ENCODE data around the gene COX4I1.

COX4I1 gene

GRCh38 chr16:85844169-85844481 lies 44.6 kb downstream of the COX4I1 start:
- no peak for DNase-seq

- DNase-seq = no peak
These were observed 45.3 kb downstream of the COX4I1 start for GRCh38 chr16:85844786-85845185.

DNA sequence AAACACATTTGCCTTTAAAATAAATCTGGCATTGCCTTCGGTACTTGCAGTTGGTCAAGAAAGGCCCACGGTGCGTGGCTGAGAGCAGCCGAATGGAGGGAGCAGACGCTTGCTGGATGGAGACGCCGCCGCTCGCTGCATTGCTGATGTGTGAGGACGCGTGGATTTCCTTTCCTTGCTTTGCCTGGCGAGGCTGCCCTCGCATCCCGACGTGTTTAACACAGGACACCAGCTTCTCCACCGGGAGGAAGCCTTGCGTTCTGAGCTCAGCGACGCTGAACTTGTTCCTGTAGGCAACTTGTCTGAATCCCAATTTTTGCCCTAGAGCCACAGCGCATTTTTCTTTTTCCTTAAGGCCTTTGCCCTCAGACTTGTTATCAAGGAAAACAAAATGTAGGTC lies 45.8 kb downstream of the COX4I1 start:
- no peak for DNase-seq

GRCh38 chr16:85846461-85846860 lies 47.0 kb downstream of the COX4I1 start:
- DNase-seq = no peak

DNA sequence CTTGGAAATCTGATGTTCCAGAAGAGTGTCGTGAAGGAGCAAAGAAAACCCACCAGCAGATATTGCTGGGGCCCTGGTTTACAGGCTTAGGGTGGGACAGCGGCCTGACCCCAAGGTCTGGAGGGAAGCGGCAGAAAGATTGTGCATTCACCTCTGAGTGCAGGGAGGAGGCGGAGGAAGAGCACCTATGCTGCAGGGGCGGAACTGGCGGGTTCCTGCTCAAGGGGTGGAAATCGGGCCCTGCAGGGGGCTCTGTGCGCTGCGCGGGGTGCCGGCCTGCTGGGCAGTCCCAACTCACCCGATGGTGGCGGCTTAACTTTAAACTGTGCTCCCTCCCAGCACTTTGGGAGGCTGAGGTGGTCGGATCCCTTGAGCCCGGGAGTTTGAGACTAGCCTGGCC lies 47.5 kb downstream of the COX4I1 start:
- no peak for DNase-seq

DNA sequence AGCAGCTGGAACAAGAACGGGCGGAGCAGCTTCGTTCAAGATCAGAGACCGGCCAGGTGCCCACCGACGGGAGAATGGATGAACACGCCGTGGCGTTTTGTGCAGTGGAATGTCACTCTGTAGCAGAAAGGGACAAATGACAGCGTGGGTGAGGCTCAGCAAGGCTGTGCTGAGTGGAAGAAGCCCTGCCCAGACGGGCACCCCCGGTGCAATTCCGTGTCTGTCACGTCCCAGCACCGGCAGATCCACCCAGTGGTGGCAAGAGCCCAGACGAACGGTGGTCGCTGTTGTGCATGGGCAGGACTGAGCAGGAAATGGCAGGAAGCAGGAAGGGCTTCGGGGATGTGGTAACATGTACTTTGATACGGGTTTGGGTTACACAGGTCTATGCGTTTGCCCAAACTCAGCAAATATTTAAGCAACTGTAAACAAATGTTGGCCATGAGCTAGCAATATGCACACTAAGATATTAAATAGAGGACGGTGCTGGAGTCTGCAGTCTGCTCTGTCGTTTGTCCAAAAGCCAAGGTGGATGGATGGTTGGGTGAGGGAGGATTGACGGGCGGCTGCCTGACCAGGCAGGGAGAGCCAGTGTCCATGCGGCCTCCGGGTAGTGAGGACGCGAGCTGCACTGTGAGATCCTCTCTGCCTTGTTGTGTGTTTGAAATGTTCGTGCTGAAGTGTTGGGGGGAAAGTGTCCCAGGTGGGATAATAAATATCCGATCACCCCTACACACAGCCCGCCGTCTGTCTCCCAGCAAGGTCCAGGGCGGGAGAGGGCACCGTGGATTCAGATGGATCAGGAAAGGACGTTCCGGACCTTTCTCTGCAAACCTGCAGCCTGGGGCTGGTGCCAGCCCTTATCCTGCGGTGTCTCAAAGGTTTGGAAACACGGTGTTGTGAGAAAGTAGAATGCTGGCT lies 48.4 kb downstream of the COX4I1 start:
- DNase-seq = no peak

DNA sequence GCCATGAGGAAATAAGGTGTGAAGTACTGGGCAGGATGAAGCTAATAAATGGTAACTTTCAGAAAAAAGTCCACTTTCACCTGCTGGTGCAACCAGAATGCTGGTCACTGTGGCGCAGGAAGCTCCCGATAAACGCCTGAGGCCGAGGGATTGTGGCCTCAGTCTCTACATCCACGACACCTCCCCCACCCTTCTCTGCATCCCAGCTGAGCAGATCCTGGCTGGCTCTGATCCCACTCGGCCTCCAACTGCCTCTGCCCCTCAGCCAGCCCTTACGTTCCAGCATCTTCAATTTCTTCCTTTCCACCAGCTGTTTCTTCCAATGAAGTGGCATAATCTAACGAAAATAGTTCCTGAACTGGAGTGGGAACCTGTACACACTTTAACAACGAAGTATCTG lies 49.5 kb downstream of the COX4I1 start:
- DNase-seq = no peak

DNA sequence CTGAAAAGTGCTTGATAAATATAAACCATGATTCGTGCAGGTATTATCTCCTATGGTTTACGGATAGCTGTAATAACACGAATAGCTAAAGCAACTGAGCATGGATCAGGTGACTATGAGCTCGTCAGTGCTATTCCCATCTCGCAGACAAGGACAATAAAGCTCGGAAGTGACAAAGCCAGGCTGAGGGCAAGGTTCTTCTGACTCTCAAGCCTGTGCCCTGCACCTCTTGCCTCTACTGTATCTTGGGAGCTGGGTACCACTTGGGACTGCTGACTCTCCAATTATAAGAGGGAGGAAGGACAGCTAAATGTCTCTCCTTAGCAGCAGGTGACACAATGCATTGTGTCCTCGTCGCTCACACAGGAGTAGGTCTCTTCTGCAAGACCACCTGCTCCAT lies 49.9 kb downstream of the COX4I1 start:
- no peak for DNase-seq

GRCh38 chr16:85850344-85850880 lies 50.9 kb downstream of the COX4I1 start:
- no peak for DNase-seq

- no peak for DNase-seq
These were observed 51.7 kb downstream of the COX4I1 start for GRCh38 chr16:85851034-85851785.

GRCh38 chr16:85853547-85854545 lies 54.4 kb downstream of the COX4I1 start:
- DNase-seq = no peak

DNA sequence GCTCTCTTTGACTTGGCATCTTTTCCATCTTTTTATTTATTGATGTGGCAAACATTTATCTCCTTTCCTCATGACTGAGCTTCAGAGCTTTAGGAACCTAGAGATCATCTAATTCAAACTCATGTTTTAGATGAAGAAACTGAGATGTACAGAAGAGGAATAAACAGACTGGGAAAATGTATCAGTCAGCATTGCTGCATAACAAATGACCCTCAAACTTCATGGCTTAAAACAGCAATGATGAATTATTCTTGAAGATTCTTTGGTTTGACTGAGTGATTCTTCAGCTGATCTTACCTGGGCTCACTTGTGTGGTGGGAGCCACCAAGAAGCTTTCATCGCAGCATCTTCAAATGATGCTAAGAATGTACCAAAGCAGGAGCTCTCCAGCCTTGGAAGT lies 55.4 kb downstream of the COX4I1 start:
- no peak for DNase-seq

GRCh38 chr16:85856079-85856478 lies 56.6 kb downstream of the COX4I1 start:
- DNase-seq = no peak

DNA sequence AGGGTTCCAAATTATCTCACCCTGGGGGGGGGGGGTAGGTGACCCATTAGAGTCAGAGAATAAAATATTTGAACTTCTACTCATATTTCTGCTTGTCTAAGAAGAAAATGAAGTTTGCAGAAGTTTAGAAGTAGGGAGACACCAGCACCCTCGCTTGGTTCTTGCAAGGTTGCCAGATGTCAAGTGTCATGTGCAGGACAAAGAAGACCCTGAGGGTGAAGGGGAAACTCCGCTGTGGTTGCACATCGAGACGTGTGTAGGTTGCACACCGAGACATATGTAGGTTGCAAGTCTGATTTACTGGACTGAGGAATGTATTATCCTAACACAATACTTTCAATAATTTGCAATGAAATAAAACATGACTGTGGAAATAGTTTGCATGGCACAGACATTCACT lies 57.1 kb downstream of the COX4I1 start:
- DNase-seq = no peak

Data from CD4-positive, alpha-beta T cell treated with Interferon alpha-2 for 1 hour (primary cell).